ENCODE results near the gene LRRC32. TPM values are rescaled to one million over a fixed set of nuclear protein-coding genes. Genes with fewer than 3 reads are reported as not detected.
"Not testable (repeated sequence)": the region's sequence is repeated elsewhere in the genome, so short reads cannot be mapped to it uniquely, and the experiment has no call there.

LRRC32 gene
- total RNA-seq, 1 experiment from 2014 or later: not detected

DNA sequence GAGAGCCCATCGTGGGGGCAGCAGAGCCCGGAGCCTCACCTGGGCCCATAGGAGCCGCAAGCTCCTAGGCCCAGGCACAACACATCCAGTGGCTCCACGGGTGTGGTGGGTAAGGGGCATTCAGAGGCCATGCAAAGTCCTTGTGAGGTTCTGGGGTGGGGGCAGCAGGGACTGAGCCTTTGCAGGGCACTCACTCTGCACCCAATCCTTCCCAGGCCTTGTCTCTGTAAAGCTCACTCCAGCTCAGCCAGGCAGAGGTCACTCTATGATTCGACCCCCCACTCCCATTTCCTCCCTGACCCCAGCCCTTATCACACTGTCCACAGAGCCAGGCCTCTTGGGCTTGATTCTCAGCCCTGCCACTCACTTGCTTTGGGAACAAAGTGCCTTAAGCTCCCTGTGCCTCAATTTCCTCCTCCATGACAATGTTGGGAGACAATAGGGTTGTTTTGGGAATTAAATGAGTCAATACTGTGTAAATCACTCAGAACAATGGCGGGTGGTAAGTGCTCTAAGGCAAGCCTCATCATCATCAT is 46.6 kb downstream of the LRRC32 start:
- DNase-seq (ENCODE audit: low spot score): no peak
- in situ Hi-C loops (cut with HindIII; ENCODE audit: low sequenced_read_pairs): no loop called here

DNA sequence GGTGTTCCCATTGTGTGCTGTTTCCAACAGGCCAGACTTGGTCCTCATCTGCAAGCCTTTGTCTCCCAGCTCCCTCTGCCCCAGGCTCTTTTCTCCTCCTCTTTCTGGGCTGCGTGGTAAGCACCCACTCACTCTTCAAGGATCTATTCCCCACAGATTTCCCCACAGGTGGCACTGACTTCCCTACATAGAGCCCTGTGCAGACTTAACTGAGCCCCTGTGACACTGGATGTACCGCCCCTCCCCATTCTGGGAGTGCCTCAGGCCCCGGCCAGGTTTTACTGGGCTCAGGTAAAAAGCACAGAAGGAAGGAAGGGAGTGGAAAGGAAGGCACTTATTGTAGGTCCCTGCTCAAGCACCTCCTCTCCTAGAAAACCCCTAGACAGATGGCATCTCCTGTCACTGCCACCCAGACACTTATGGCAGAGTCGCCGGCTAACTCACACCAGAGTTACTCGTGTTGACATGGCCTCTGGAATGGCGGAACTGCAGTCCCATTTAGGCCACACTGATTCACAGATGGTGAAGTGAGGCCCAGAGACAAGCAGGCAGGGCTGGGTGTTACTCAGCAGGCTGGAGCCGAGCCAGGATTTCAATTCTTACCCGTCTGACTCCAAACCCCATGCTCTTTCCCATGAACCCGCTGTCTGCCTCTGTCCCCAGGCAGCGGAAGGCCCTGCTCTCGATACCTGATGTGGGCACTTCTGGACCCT is 47.2 kb downstream of the LRRC32 start:
- in situ Hi-C loops (cut with HindIII; ENCODE audit: low sequenced_read_pairs): no loop called here
- peak; percentile 18 for DNase-seq (ENCODE audit: low spot score)

DNA sequence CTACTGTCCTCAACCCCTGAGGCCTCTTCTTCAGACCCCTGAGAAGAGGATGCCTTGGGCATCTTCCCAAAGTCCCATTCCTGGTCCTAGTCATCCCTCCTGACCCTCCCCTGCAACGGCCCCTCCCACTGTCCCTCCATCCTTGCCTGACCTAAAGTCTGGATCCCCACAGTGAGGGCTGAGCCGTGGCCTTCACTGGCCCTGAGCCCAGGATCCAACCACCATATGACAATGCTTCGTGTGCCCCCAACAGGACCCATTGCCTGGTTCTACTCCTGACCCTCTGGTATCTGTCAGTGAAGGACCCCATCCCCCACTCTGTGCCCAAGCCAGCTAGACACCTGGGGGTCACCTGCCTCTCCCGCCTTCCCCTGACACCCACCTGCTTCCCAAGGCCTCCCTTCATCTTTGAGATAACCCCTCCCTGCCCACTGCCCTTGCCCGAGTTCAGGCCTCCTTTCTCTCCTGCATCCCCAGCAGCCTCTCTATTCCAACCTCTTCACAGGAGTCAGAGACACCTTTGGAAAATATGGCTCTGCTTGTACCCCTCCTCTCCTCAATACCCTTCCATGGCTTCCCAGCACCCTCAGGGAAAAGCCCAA is 48.0 kb downstream of the LRRC32 start:
- in situ Hi-C loops (cut with HindIII; ENCODE audit: low sequenced_read_pairs): no loop called here
- no peak for DNase-seq (ENCODE audit: low spot score)

DNA sequence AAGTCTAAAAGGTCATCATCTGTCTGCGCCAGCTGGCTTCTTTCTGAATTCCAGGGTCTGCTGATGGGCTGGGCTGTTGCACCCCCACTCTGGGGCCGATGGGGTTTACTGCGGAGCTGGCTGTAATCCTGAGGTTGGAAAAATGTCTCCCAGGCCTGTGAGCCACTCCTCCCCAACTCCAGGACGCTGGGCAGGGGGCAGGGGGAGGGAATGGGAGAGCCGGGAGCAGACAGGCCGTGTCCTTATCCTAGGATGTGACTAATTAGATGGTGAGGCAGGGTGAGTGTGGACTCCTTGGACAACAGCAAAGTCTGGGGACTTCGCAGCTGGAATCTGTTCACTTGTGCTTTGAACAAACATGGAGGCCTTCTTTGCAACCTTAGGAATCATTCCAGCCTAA is 48.7 kb downstream of the LRRC32 start:
- in situ Hi-C loops (cut with HindIII; ENCODE audit: low sequenced_read_pairs): no loop called here
- DNase-seq (ENCODE audit: low spot score): no peak

DNA sequence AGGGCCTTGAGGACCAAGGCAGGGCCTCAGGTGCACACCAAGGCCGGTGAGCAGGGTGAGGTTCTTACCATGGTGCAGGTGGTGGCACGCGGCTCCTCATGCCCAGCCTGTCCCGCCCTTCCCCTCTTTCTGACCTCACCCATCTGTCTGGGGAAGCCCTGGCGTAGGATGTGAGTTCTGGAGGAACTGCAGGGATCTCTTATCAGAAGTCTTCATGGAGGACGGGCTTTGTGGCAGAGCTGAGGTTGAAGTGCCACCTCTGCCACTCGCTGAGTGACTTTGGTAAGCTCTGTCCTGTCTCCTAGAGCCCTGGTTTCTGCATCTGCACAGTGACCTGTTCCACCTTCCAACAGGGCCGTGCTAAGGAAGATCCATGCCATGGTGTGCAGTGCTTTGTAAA is 49.1 kb downstream of the LRRC32 start:
- in situ Hi-C loops (cut with HindIII; ENCODE audit: low sequenced_read_pairs): no loop called here
- no peak for DNase-seq (ENCODE audit: low spot score)

DNA sequence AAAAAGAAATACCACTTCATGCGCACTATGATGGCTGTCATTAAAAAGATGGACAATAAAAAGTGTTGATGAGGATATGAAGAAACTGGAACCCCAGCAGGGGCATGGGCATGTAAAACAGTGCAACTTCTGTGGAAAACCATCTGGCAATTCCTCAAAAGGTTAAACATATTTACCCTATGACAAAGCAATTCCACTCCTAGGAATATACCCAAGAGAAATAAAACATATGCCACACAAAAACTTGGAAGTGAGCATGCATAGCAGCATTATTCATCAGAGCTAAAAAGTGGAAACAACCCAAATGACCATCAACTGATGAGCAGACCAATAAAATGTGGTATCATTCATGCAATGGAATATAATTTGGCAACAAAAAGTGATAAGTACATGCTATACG is 50.1 kb downstream of the LRRC32 start:
- in situ Hi-C loops (cut with HindIII; ENCODE audit: low sequenced_read_pairs): no loop called here
- no peak for DNase-seq (ENCODE audit: low spot score)

DNA sequence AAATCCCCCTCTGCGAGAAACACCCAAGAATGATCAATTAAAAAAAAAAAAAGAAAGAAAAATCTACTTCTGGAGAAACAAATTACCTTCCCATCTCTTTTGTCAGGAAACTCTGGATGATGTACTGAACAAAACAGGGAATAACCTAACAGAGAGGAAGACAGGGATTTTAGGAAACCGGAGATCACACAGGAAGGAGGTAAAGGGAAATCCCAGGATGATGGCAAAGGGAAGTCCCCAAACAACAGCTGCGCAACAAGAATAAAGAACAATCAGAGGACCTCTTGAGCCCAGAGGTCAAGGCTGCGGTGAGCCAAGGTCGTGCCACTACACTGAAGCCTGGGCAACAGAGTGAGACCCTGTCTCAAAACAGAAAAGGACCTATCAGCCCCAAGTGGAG is 50.7 kb downstream of the LRRC32 start:
- in situ Hi-C loops (cut with HindIII; ENCODE audit: low sequenced_read_pairs); DNase-seq (ENCODE audit: low spot score): not testable (repeated sequence)

DNA sequence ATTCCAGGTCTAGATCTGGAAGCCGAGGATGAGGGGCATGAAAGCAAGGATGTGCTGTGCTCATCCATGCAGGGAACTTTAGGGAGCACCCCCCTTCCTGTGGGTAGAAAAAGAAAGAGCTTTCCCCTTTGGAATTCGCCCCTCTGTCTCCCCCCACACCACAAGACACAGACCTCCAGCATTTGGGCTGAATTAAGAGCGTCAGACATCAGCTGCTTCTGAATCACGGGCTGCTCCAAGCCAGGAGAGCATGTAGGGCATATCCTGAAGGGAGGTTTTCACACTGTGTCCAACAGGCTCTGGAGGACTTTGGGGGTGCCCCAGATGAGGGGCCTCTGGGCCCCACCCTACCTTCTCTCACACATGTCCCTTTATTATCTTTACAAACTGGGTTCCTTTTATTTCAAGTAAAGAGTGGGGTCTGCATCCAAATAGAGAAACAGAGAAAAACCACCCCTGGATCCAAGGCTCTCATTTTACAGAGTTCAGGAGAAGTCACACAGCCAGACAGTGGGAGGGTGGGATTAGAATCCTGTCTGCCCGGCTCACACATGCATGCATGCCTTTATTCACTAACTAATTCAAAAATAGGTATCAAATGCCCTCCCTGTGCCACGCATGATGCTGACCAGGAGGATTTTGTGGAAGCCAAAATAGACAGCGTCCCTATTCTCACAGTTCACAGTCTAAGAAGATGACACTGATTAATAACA is 52.8 kb downstream of the LRRC32 start:
- in situ Hi-C loops (cut with HindIII; ENCODE audit: low sequenced_read_pairs): no loop called here
- DNase-seq (ENCODE audit: low spot score): no peak

DNA sequence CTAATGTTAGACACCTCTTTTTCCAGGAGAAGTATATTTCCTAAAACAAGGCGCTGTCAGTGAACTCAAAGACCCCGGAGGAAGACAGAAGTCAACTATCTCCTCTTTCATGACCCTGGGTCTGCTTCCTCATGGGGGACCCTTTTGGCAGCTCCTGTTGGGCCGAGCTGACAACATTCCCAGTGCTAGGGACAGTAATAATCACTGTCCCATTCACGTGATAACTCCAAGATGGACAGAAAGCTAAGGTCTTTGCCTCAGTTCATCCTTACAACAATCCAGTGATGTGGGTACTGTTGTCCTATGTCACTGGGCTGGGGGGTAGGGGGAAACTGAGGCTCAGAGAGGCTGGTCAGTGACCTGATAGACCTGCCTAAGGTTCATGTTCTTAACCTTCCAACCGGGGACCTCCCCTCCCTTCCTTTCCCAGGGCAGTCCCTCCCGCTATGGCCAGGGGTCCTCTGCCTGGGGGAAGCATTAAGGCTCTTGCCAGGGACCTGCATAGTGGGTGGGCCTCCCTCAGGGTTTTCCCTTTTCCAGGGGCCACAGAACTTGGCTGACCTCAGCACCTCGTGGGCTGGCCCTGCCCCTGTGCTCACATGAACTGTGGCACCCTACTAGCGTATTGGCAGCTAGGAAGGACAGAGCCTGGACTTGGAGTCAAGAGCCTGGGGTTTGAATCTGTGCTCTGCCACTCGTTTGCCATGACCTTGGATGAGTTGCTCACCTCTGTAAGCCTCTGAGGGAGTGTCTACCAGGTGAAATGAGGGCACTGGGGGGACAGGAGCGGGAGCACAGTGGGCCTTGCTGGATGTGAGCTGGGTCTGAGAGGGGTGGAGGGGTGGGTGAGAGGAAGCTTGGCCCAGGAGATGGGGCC is 53.6 kb downstream of the LRRC32 start:
- DNase-seq (ENCODE audit: low spot score): no peak
- in situ Hi-C loops (cut with HindIII; ENCODE audit: low sequenced_read_pairs): no loop called here

DNA sequence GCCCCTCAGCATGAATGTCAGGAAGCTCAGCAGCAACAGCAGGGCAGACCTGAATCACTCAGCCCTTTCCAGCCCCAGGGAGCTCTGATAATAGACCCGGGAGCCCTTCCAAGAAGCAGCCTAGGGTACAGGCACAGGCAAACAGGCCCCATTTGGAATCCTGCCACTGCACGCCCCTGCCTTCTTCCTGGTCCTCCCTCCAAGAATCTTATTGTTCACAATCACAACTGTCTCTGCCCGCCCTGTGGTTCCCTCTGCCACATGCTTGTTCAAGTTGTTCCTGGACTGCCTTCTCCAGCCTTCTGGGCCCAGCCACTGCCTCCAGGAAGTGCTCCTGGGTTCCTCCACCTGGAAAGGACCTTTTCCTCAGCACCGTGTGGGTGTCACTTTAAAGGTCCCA is 54.6 kb downstream of the LRRC32 start:
- peak; percentile 39 for DNase-seq (ENCODE audit: low spot score)

DNA sequence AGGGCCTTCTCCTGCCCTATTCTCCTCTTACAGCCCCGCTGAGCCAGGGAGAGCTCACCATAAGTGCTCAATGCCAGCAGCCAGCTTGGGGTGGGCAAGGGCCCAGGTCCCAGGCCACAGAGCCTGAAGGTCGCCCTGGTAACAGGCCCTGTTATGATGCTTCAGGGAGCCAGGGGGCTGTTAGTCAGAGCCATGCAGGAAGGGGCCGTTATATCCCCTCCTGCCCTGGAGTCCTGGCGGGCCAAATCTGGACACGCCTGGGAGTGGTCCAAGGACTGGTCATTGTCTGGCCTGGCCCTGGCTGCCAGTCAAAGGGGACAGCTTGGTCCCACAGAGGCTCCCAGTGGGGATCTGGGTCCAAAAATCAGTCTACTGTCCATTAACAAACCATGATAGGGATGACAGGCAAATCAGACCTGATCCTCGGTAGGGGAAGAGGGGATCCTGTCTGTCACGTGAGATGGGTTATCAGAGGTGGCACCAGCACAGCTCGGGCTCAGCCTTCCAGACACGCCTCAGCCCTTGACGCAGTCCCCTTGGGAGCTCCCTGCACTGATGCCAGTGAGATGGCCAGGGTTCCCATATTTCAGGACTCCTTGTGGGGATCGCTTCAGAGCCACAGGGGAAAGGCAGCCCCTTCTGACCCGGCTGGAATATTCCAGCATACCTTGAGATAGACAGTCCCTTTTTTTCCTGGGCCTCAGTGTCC is 55.9 kb downstream of the LRRC32 start:
- peak; percentile 91 for DNase-seq (ENCODE audit: low spot score)
- in situ Hi-C loops (cut with HindIII; ENCODE audit: low sequenced_read_pairs): no loop called here

More for the DNA sequence above, 54.6 kb downstream of the LRRC32 start:
- in situ Hi-C loops (cut with HindIII; ENCODE audit: low sequenced_read_pairs): no loop called here

DNA sequence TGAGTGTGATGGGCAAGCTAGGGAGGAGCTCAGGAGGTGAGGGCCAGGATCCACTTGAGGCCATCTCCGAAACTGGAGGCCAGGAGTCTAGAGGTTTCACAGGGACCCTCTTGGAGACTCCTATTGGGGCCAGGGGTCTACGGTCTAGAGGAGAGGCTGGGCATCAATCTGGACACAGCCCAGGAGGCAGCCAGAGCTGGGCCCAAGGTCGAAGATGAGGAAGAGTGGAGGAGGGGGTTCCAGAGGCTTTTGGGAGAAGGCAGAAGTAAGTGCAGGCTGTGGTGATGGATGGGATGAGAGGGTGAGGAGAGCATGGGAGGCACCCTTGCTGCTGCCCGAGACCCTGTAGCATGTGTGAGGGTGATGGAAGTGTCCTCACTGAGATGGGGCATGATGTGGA is 56.6 kb downstream of the LRRC32 start:
- DNase-seq (ENCODE audit: low spot score): no peak
- in situ Hi-C loops (cut with HindIII; ENCODE audit: low sequenced_read_pairs): no loop called here

DNA sequence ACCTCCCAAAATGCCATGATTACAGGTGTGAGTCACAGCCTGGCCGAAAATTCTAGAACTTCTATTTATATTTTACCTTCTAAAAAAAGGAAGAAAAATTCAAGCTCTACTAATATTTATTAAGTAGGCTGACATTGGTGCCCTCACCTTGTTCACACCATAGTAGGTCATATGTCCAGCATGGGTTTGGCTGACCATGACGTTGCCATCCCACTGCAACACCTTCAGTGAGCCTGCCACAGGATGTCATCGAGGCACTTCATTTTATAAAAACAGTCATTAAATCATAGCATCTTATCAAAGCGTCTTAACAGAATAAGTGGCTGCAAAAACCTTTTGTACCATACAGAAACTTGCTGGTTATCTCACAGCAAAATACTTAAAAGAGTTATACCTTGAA is 58.3 kb downstream of the LRRC32 start:
- in situ Hi-C loops (cut with HindIII; ENCODE audit: low sequenced_read_pairs): no loop called here
- DNase-seq (ENCODE audit: low spot score): no peak

DNA sequence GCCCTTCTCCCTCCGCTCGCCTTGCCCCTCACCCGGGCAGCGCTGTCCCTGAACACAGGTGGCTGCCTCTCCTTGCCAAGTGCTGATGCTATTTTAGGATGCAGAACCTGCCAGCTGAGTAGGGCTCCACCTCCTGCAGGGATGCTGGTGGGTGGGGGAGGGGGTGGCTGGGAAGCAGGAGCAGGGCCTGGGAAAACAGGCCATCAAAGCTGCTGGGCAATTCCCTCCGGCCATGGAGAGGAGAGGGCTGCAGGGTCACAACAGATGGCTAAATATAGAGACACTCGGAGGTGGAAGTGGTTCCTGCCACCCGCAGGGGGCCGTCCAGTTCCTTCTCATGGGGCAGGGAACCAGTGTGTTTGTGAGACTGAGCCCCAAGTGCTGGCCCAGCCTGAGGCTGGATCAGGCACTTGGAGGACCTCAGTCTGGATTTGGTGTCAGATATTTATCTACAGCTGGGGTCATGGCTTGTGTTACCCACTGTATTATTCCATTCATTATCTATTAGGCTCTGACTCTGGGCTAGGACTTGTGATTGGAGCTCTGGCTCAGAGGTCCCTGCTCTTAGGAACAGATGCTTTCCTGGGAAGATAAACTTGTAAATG is 59.6 kb downstream of the LRRC32 start:
- peak; percentile 64 for DNase-seq (ENCODE audit: low spot score)
- in situ Hi-C loops (cut with HindIII; ENCODE audit: low sequenced_read_pairs): no loop called here

DNA sequence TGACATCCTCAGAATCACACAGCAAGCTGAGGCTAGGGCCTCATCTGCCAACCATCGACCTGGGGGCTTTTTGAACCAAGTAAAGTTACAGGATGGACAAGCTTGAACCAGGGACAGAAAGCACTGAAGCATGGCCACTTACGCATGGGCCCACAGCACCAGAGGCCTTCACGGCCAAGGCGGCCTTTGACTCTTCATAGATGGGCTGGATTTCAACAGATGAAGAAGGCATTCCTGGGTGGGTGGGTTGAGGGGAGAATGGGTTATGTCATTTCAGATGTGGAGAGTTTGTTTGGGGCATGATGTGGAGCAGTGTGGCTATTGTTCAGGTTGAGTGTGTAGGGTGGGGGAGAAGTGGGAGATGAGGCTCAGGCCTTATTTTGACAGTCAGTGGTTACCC is 60.2 kb downstream of the LRRC32 start:
- no peak for DNase-seq (ENCODE audit: low spot score)
- in situ Hi-C loops (cut with HindIII; ENCODE audit: low sequenced_read_pairs): no loop called here

DNA sequence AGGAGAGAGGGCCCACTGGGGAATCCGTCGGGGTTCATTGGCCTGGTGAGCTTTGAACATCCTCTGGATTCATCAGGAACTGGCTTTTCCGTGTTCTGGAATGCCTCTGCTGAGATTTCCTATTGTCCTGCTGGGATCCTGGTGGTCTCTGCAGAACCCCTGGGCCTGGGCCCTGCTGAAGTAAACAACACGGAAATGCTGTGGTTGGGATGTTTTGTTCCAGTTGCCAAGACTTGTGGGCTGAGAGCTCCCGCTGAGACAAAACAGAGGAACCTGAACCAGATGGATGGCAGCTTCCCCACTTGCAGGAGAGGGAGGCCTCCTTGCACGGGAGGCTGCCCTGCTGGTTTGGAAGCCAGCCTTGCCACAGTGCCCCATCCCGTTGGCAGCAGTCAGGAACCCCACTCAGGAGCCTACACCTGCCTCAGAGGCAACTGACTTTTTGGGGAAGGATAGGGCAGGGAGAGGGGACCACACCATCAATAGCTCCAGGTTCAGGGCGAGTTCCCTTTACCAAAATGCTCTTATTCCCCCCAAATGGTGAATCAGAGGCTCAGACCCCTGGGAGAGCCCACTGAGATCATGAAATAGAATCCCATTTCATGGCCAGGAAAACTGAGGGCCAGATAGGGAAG is 60.7 kb downstream of the LRRC32 start:
- DNase-seq (ENCODE audit: low spot score): peak; percentile 45
- in situ Hi-C loops (cut with HindIII; ENCODE audit: low sequenced_read_pairs): no loop called here

DNA sequence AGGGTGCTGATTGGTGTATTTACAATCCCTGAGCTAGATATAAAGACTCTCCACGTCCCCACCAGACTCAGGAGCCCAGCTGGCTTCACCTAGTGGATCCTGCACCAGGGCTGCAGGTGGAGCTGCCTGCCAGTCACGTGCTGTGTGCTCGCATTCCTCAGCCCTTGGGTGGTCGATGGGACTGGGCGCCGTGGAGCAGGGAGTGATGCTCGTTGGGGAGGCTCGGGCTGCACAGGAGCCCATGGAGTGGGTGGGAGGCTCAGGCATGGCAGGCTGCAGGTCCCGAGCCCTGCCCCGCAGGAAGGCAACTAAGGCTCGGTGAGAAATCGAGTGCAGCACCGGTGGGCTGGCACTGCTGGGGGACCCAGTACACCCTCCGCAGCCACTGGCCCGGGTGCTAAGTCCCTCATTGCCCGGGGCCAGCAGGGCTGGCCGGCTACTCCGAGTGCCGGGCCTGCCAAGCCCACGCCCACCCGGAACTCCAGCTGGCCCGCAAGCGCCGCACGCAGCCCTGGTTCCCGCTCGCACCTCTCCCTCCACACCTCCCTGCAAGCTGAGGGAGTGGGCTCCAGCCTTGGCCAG is 61.6 kb downstream of the LRRC32 start:
- DNase-seq (ENCODE audit: low spot score); in situ Hi-C loops (cut with HindIII; ENCODE audit: low sequenced_read_pairs): not testable (repeated sequence)

DNA sequence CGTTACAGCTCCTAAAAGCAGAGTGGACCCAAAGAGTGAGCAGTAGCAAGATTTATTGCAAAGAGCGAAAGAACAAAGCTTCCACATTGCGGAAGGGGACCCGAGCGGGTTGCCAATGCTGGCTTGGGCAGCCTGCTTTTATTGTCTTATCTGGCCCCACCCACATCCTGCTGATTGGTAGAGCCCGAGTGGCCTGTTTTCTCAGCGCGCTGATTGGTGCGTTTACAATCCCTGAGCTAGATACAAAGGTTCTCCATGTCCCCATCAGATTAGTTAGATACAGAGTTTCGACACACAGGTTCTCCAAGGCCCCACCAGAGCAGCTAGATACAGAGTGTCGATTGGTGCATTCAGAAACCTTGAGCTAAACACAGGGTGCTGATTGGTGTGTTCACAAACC is 62.3 kb downstream of the LRRC32 start:
- DNase-seq (ENCODE audit: low spot score); in situ Hi-C loops (cut with HindIII; ENCODE audit: low sequenced_read_pairs): not testable (repeated sequence)
